ENCODE data around the gene SCAI.

- TF ChIP-seq POLR2AphosphoS5 (IDR thresholded peaks at IDR 0.05; ENCODE audit: low read depth, low read length) (no peak), REST (IDR thresholded peaks at IDR 0.05; ENCODE audit: insufficient read depth in 1 of 2, low read depth in 2 of 2, low read length in 2 of 2) (no peak), TAF1 (IDR thresholded peaks at IDR 0.05; ENCODE audit: borderline replicate concordance, insufficient read depth, low read length) (no peak)
These were observed 63.4 kb downstream of the SCAI start for GRCh38 chr9:125079931-125080330.
